ENCODE measurements around the gene STAT5B. TPM values are rescaled to one million over a fixed set of nuclear protein-coding genes. Genes with fewer than 3 reads are reported as not detected.
"Not testable (repeated sequence)": the region's sequence is repeated elsewhere in the genome, so short reads cannot be mapped to it uniquely, and the experiment has no call there.

The STAT5B gene
- total RNA-seq, 1 donor from 2014 or later: 32.8 TPM

DNA sequence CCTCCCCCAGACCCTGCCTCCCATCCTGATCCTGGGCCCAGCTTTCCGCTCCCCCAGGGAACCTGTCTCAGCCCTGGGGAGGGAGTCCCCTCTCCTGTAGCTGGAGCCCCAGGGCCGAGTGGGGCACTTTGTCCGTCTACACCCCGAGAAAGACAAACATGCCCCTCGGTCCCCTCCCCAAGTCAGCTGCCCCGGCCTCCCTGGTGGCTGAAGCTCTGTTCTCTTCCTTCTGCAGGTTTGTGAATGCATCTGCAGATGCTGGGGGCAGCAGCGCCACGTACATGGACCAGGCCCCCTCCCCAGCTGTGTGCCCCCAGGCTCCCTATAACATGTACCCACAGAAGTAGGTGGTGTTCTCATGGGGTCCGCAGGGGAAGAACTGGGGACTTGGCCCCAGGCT is 33.0 kb upstream of the STAT5B start:
- Mint-ChIP-seq H3K27me3 (ENCODE audit: low read depth) (no peaks in the 10 kb centered on the region), H3K4me3 (ENCODE audit: unreplicated experiment) (no peak overlapping the region), H3K9me3 (ENCODE audit: low read depth) (no peaks in the 10 kb centered on the region), H3K4me1 (ENCODE audit: low read depth) (peaks cover 7% of the 10 kb centered on the region), H3K36me3 (ENCODE audit: low read depth) (peaks cover 22% of the 10 kb centered on the region), H3K27ac (ENCODE audit: unreplicated experiment) (peak overlapping the region; percentile 12)
- TF ChIP-seq, protein P1, sequence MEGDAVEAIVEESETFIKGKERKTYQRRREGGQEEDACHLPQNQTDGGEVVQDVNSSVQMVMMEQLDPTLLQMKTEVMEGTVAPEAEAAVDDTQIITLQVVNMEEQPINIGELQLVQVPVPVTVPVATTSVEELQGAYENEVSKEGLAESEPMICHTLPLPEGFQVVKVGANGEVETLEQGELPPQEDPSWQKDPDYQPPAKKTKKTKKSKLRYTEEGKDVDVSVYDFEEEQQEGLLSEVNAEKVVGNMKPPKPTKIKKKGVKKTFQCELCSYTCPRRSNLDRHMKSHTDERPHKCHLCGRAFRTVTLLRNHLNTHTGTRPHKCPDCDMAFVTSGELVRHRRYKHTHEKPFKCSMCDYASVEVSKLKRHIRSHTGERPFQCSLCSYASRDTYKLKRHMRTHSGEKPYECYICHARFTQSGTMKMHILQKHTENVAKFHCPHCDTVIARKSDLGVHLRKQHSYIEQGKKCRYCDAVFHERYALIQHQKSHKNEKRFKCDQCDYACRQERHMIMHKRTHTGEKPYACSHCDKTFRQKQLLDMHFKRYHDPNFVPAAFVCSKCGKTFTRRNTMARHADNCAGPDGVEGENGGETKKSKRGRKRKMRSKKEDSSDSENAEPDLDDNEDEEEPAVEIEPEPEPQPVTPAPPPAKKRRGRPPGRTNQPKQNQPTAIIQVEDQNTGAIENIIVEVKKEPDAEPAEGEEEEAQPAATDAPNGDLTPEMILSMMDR (IDR thresholded peaks at IDR 0.05): no peak
- no peak for DNase-seq (ENCODE audit: low spot score)

DNA sequence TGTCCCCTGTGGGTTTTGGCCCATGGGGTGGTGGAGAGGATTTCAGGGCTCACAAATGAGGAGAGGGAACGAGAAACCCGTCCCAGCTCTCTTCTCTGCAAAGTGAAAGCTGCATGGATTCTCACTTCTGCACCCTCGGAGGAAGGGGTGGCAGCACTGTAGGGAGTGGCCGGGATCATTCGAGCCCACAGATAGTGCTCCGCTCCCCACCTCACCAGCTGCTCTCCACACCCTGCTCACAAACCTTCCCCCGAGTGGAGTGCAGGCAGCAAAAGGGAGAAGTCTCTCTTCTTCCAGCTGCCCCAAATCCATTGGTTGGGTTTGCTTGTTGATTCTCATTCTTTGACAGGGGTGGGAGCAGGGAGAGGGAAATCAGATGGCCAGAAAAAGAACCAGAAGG is 32.3 kb upstream of the STAT5B start:
- TF ChIP-seq, protein P1 (IDR thresholded peaks at IDR 0.05): no peak
- Mint-ChIP-seq H3K9me3 (ENCODE audit: low read depth) (no peaks in the 10 kb centered on the region), H3K36me3 (ENCODE audit: low read depth) (peaks cover 25% of the 10 kb centered on the region), H3K27me3 (ENCODE audit: low read depth) (no peaks in the 10 kb centered on the region), H3K4me3 (ENCODE audit: unreplicated experiment) (no peak overlapping the region), H3K4me1 (ENCODE audit: low read depth) (peaks cover 7% of the 10 kb centered on the region), H3K27ac (ENCODE audit: unreplicated experiment) (no peak overlapping the region)
- no peak for DNase-seq (ENCODE audit: low spot score)

DNA sequence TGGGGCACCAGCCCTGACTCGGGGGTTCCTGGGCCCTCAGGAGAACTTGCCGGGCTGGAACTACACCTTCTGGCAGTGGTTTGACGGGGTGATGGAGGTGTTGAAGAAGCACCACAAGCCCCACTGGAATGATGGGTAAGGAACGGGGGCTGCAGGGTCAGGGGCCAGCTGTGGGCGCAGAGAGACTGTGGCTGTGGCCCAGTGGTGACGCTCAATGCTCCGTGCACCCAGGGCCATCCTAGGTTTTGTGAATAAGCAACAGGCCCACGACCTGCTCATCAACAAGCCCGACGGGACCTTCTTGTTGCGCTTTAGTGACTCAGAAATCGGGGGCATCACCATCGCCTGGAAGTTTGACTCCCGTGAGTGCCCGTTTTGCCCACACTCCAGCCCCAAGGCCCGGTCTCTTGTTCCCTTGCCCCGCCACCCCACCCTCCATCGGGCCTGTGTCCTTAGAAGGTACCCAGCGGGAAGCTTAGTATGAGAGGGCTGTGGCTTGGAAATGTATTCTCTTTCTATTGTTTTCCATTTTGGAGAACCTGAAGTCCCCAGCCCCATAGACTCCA is 31.3 kb upstream of the STAT5B start:
- Mint-ChIP-seq H3K36me3 (ENCODE audit: low read depth) (peaks cover 27% of the 10 kb centered on the region), H3K4me1 (ENCODE audit: low read depth) (peaks cover 7% of the 10 kb centered on the region), H3K27ac (ENCODE audit: unreplicated experiment) (no peak overlapping the region), H3K9me3 (ENCODE audit: low read depth) (no peaks in the 10 kb centered on the region), H3K27me3 (ENCODE audit: low read depth) (no peaks in the 10 kb centered on the region), H3K4me3 (ENCODE audit: unreplicated experiment) (no peak overlapping the region)
- TF ChIP-seq, protein P1 (IDR thresholded peaks at IDR 0.05): no peak
- no peak for DNase-seq (ENCODE audit: low spot score)

DNA sequence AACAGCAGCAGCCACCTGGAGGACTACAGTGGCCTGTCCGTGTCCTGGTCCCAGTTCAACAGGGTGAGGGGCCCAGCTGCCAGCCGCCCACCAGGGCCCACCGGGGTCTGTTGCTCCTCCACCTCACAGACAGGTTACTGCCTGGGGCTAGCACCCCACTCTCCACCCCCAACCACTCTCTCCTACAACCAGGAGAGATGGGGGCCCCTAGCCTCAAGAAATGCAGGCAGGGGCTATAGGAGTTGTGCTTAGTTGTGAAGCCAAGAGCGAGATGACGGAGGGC is 30.1 kb upstream of the STAT5B start:
- no peaks in the 10 kb centered on the region for H3K9me3 Mint-ChIP-seq (ENCODE audit: low read depth)

DNA sequence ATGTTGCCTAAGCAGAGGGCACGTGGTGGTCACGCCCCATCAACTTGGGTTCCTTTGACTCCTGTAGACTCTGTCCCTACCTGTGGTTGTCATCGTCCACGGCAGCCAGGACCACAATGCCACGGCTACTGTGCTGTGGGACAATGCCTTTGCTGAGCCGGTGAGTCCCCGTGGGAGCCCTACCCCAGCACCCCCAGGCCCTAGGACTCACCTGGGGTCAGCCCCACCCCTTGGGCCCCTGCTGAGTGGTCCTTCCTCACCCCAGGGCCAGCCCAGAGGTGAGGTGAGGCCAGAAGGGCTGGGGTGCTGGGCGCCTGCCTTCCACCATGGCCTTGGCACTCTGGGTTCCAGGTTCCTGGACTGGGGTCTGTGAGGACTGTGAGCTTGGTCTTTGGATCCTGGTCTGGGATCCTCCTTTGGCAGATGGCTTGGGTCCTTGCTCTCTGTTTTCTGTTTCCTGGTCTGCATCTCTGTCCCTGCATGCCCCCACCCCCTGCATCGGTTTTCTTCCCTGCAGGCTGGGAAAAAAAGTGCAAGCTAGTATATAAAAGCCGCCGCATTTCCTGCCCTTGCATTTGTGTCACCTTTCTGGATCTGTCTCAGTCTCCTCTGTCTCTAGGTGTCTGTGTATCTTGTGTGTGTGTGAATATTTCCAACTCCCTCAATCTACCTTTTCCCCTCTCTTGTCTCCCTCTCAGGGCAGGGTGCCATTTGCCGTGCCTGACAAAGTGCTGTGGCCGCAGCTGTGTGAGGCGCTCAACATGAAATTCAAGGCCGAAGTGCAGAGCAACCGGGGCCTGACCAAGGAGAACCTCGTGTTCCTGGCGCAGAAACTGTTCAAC is 29.6 kb upstream of the STAT5B start:
- Mint-ChIP-seq H3K27ac (ENCODE audit: unreplicated experiment) (no peak overlapping the region), H3K9me3 (ENCODE audit: low read depth) (no peaks in the 10 kb centered on the region), H3K36me3 (ENCODE audit: low read depth) (peaks cover 38% of the 10 kb centered on the region), H3K4me1 (ENCODE audit: low read depth) (no peaks in the 10 kb centered on the region), H3K27me3 (ENCODE audit: low read depth) (no peaks in the 10 kb centered on the region), H3K4me3 (ENCODE audit: unreplicated experiment) (no peak overlapping the region)
- TF ChIP-seq, protein P1 (IDR thresholded peaks at IDR 0.05): no peak
- no peak for DNase-seq (ENCODE audit: low spot score)

More for the DNA sequence above, 30.1 kb upstream of the STAT5B start:
- H3K27ac Mint-ChIP-seq (ENCODE audit: unreplicated experiment): peak overlapping the region; percentile 22
- TF ChIP-seq, protein P1 (IDR thresholded peaks at IDR 0.05): no peak
- H3K36me3 Mint-ChIP-seq (ENCODE audit: low read depth): peaks cover 35% of the 10 kb centered on the region
- no peaks in the 10 kb centered on the region for H3K27me3 Mint-ChIP-seq (ENCODE audit: low read depth)
- no peaks in the 10 kb centered on the region for H3K4me1 Mint-ChIP-seq (ENCODE audit: low read depth)
- no peak overlapping the region for H3K4me3 Mint-ChIP-seq (ENCODE audit: unreplicated experiment)
- DNase-seq (ENCODE audit: low spot score): no peak

DNA sequence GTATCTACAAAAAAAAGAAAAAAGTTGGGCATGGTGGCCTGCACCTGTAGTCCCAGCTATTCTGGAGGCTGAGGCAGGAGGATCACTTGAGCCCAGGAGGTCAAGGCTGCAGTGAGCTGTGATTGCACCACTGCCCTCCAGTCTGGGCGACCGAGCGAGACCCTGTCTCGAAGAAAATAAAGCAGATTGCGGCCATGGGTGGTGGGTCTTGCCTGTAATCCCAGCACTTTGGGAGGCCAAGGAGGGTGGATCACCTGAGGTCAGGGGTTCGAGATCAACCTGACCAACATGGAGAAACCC is 28.8 kb upstream of the STAT5B start:
- not testable (repeated sequence) for H3K9me3 Mint-ChIP-seq (ENCODE audit: low read depth); H3K4me1 Mint-ChIP-seq (ENCODE audit: low read depth); H3K27me3 Mint-ChIP-seq (ENCODE audit: low read depth); DNase-seq (ENCODE audit: low spot score); H3K27ac Mint-ChIP-seq (ENCODE audit: unreplicated experiment); H3K4me3 Mint-ChIP-seq (ENCODE audit: unreplicated experiment)
- H3K36me3 Mint-ChIP-seq (ENCODE audit: low read depth): peaks cover 35% of the 10 kb centered on the region
